Sigmoid colon (tissue), 4 donors: ENCODE results near the gene POLN.

Experiments
- POLR2A ChIP-seq, 2 donors: fragments of 450-650 bp; IDR thresholded peaks; one replicate each; pipeline ENCODE4 v1.6.1; 2016; ENCODE audit warnings: antibody characterized with exemption in 2 of 2, mild to moderate bottlenecking in 2 of 2, moderate library complexity in 2 of 2
- POLR2AphosphoS5 ChIP-seq, 4 donors: sonication (generic); formaldehyde crosslinking; IDR thresholded peaks; one replicate each; pipeline ENCODE4 v1.6.1; 2017; ENCODE audit warnings: antibody characterized with exemption in 4 of 4
- TF ChIP-seq, protein P1 (sequence below), 4 experiments: fragments of 450-650 bp in 3 of 4; fragments of 200-600 bp in 1 of 4; IDR thresholded peaks; one replicate each; pipeline ENCODE4 v1.5.1; 2016 to 2019; ENCODE audit warnings: antibody characterized with exemption in 4 of 4, mild to moderate bottlenecking in 3 of 4, moderate library complexity in 2 of 4

DNA sequence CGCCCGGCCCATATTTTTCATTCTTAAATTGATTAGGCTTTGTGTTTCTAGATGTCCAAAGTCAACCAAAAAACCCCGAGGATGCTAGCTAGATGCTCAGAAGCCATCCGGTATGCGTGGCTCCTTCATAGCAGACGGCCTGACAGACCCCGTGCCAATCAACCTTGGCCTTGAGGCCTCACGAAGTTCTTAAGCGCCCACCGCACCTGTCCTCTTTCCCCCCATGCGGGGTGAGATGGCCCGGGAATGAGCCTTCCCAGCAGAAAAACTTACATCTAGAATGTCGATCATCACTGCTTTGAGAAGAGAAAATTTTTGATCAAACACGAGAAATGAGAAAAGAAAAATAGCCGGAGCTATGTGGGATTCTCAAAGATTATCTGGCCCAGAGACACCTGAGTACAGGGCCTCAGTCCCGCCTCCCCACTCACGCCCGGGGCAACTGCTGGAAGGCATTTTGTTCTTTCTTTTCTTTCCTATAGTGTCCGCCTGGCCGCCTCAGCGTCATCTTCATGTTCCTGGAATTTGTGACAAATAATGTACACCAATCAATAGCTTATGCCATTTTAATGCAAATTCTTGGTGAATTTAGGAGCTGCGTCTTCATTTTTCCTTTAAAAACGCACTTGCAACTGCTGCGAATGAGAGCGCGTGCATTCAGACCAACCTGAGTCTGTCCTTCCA lies 184.4 kb downstream of the POLN start:
- TF ChIP-seq, protein P1, sequence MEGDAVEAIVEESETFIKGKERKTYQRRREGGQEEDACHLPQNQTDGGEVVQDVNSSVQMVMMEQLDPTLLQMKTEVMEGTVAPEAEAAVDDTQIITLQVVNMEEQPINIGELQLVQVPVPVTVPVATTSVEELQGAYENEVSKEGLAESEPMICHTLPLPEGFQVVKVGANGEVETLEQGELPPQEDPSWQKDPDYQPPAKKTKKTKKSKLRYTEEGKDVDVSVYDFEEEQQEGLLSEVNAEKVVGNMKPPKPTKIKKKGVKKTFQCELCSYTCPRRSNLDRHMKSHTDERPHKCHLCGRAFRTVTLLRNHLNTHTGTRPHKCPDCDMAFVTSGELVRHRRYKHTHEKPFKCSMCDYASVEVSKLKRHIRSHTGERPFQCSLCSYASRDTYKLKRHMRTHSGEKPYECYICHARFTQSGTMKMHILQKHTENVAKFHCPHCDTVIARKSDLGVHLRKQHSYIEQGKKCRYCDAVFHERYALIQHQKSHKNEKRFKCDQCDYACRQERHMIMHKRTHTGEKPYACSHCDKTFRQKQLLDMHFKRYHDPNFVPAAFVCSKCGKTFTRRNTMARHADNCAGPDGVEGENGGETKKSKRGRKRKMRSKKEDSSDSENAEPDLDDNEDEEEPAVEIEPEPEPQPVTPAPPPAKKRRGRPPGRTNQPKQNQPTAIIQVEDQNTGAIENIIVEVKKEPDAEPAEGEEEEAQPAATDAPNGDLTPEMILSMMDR (IDR thresholded peaks at IDR 0.05): no peak
- no peak for TF ChIP-seq POLR2A (IDR thresholded peaks at IDR 0.05)
- no peak for TF ChIP-seq POLR2AphosphoS5 (IDR thresholded peaks at IDR 0.05)
